ENCODE data around the gene LTB. TPM values are rescaled to one million over a fixed set of nuclear protein-coding genes. Genes with fewer than 3 reads are reported as not detected.

Gene LTB
- total and polyA plus RNA-seq, 2 of the 4 experiments (the other 2 are of a cell fraction) = not detected

GRCh38 chr6:31572041-31572911 lies 9.9 kb downstream of the LTB start, which contains the start of gene LTA:
TSS of gene LTA (plus strand) at chr6:31572289. CDS start at chr6:31572743, 454 bp downstream.
- H3K4me1 ChIP-seq (ENCODE audit: control insufficient read depth, insufficient read depth, low read length) = no peaks in the 10 kb centered on the region
- H3K9me3 ChIP-seq (ENCODE audit: control insufficient read depth, insufficient read depth, low read length) = no peaks in the 10 kb centered on the region
- H3K27ac ChIP-seq (ENCODE audit: insufficient read depth, low read length) = no peak within 1 kb of the TSS
- no peaks in the 10 kb centered on the region for H3K36me3 ChIP-seq (ENCODE audit: control insufficient read depth, insufficient read depth, low read length)
- dilution Hi-C loops (cut with HindIII; ENCODE audit: low sequenced_read_pairs, unreplicated experiment) = no loop called here
- no peak within 1 kb of the TSS for H2BK15ac ChIP-seq (ENCODE audit: low read depth, low read length)
- no peak within 1 kb of the TSS for H3K4me3 ChIP-seq (ENCODE audit: insufficient read depth, low read depth, low read length)
- no TSS peak for BruUV-seq (replicated peaks)
- H4K8ac ChIP-seq (ENCODE audit: low read depth in 2 of 2, low read length in 2 of 2) = no peak within 1 kb of the TSS
- H3K18ac ChIP-seq (ENCODE audit: low read depth, low read length) = no peak within 1 kb of the TSS
- H2AFZ ChIP-seq (replicated peaks; ENCODE audit: low read length, poor library complexity) = peak within 1 kb of the TSS; percentile 51
- no peak within 1 kb of the TSS for H3K56ac ChIP-seq (ENCODE audit: extremely low read depth, insufficient read depth, low read length)
- H4K91ac ChIP-seq (ENCODE audit: insufficient read depth, low read depth, low read length) = no peak within 1 kb of the TSS
- no peak within 1 kb of the TSS for H2AK9ac ChIP-seq (replicated peaks; ENCODE audit: low read depth, low read length, poor library complexity)
- WGBS, 2 experiments (ENCODE audit: extremely low coverage in 2 of 2, insufficient read length in 1 of 2) = 74% methylated on average over 13 of the region's 27 CpGs; no CpG with 5 or more reads in 1 of the 2 experiments
- H2BK120ac ChIP-seq (ENCODE audit: low read depth, low read length) = no peak within 1 kb of the TSS
- H3K23ac ChIP-seq (ENCODE audit: low read depth, low read length) = no peak within 1 kb of the TSS
- no peak within 1 kb of the TSS for H3K4me2 ChIP-seq (ENCODE audit: low read depth, low read length)
- no peak within 1 kb of the TSS for H2BK20ac ChIP-seq (ENCODE audit: low read depth, low read length)
- no peak within 1 kb of the TSS for H3K14ac ChIP-seq (replicated peaks; ENCODE audit: low read depth, low read length)
- H2AK5ac ChIP-seq (ENCODE audit: low read depth, low read length) = no peak within 1 kb of the TSS
- no peak within 1 kb of the TSS for H3K4ac ChIP-seq (ENCODE audit: low read depth, low read length)
- no peaks in the 10 kb centered on the region for H3K9me1 ChIP-seq (ENCODE audit: insufficient read depth, low read length)
- no peaks in the 10 kb centered on the region for H4K20me1 ChIP-seq (ENCODE audit: insufficient read depth, low read length)
- no peak within 1 kb of the TSS for H3K9ac ChIP-seq (ENCODE audit: low read depth, low read length)
- H2BK5ac ChIP-seq (ENCODE audit: low read depth, low read length, poor library complexity, severe bottlenecking) = no peak within 1 kb of the TSS
- in situ Hi-C loops (cut with MboI; ENCODE audit: low sequenced_read_pairs) = no loop called here
- ATAC-seq (ENCODE audit: low read depth) = no peak
- POLR2A ChIA-PET (ENCODE audit: unreplicated experiment) = no interaction called here
- no peaks in the 10 kb centered on the region for H3K79me1 ChIP-seq (ENCODE audit: low read depth in 1 of 2, low read length in 2 of 2)
- intact Hi-C loops (cut with micrococcal nuclease) = no loop called here
- H3K27me3 ChIP-seq (ENCODE audit: control insufficient read depth, insufficient read depth, low read length) = peaks cover 43% of the 10 kb centered on the region
- TF ChIP-seq ELK1 (IDR thresholded peaks at IDR 0.05; ENCODE audit: borderline replicate concordance, low read depth, low read length) (no peak), NFE2L2 (IDR thresholded peaks at IDR 0.05; ENCODE audit: low read depth, low read length) (no peak), USF2 (IDR thresholded peaks at IDR 0.05; ENCODE audit: low read depth, low read length) (no peak), SMC3 (IDR thresholded peaks at IDR 0.05; ENCODE audit: low read depth, low read length) (no peak), CHD1 (IDR thresholded peaks at IDR 0.05; ENCODE audit: low read depth, low read length) (no peak), MXI1 (IDR thresholded peaks at IDR 0.05; ENCODE audit: borderline replicate concordance, low read depth, low read length) (no peak), MAFK (IDR thresholded peaks at IDR 0.05; ENCODE audit: low read depth, low read length) (no peak), CEBPB (IDR thresholded peaks at IDR 0.05; ENCODE audit: low read depth, low read length) (no peak), RFX5 (IDR thresholded peaks at IDR 0.05; ENCODE audit: low read depth, low read length) (no peak), CTCF (conservative IDR thresholded peaks at IDR 0.05; ENCODE audit: low read depth, low read length) (no peak), RCOR1 (IDR thresholded peaks at IDR 0.05; ENCODE audit: insufficient replicate concordance, low read length) (no peak), RAD21 (IDR thresholded peaks at IDR 0.05; ENCODE audit: low read length) (no peak), FOS (IDR thresholded peaks at IDR 0.05; ENCODE audit: low read depth, low read length) (no peak), MAZ (IDR thresholded peaks at IDR 0.05; ENCODE audit: borderline replicate concordance, low read depth, low read length) (no peak)
- H4K5ac ChIP-seq (ENCODE audit: low read depth, low read length) = no peak within 1 kb of the TSS
- DNase-seq = no peak
- CTCF ChIA-PET = no interaction called here
